ENCODE results near the gene MREG. TPM values are rescaled to one million over a fixed set of nuclear protein-coding genes. Genes with fewer than 3 reads are reported as not detected.

MREG gene
- total and polyA plus RNA-seq, 9 of the 15 experiments (the other 6 are each of a cell fraction or from before 2014, with no cell fraction given) = 0.77 to 3.8 (median 2.3) TPM

DNA sequence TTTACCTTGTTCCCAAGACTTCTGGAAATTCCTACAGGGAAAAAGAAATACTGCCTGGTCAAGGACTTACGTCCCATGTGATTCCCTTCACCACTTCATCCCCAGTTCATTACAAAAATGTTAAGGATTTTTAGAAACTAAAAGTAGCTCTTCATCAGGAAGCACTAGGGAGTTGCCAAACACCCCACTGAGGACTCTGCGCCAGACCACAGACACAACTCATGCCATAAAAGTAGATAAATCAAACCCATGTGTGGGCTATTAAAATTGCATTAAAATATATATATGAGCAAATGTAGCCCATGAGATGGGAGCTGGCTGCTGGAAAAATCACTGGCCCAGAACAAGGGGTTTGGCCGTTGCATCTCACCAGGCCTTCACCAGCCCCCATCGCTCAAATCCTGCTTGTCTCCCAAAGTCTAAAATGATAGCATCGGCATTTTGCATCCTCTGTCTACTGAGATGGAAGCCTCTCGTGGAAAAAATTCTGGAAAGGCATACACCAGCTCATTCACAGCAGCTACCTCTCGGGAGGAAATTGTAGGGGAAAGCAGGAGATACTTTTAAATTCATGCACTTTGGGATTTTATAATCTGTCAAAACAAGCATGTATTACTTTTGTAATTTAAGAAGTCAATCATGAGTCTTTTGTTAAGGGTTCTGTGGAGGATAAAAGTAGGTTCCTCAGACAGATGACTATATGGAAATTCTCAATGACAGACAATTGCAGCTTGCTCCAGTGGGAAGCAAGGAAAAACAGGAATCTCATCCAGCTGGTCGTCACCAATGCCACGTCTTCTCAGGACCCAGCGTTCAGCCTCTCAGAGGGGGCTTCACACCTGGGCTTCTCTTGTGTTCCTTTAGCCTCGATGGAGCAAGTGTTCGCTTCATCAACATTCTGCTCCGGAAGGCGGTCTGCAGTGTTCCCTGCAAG is 113.9 kb downstream of the MREG start (continued):
- TF ChIP-seq, protein P1, sequence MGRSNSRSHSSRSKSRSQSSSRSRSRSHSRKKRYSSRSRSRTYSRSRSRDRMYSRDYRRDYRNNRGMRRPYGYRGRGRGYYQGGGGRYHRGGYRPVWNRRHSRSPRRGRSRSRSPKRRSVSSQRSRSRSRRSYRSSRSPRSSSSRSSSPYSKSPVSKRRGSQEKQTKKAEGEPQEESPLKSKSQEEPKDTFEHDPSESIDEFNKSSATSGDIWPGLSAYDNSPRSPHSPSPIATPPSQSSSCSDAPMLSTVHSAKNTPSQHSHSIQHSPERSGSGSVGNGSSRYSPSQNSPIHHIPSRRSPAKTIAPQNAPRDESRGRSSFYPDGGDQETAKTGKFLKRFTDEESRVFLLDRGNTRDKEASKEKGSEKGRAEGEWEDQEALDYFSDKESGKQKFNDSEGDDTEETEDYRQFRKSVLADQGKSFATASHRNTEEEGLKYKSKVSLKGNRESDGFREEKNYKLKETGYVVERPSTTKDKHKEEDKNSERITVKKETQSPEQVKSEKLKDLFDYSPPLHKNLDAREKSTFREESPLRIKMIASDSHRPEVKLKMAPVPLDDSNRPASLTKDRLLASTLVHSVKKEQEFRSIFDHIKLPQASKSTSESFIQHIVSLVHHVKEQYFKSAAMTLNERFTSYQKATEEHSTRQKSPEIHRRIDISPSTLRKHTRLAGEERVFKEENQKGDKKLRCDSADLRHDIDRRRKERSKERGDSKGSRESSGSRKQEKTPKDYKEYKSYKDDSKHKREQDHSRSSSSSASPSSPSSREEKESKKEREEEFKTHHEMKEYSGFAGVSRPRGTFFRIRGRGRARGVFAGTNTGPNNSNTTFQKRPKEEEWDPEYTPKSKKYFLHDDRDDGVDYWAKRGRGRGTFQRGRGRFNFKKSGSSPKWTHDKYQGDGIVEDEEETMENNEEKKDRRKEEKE (IDR thresholded peaks at IDR 0.05; ENCODE audit: borderline replicate concordance in 1 of 2, control insufficient read depth in 1 of 2, low read depth in 2 of 2, low read length in 1 of 2) = no peak
- no peak for TF ChIP-seq SMAD1 (IDR thresholded peaks at IDR 0.05; ENCODE audit: low read depth, low read length, partially characterized antibody)

DNA sequence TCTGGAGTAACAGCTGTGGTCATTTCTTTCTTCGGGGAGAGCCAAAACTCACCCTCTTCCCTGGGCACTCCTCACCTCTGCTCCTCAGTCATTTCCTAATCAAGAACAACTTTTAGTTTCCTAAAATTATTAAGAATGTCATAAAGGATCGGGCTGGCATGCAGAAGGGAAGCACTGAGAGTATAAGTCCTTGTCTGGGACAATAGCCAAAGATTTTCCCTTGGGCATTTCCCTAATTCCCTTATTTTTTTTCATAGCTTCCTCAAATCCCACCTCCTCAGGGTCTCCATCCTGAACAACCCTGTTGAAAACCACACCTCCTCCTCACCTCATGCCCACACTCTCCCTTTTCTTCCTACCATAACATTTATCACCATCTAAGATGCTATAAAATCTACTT is 115.0 kb downstream of the MREG start:
- H3K4me3 ChIP-seq = no peak overlapping the region
- WGBS (ENCODE audit: insufficient coverage, low coverage, missing lambda C conversion rate) = 42% methylated on average over 2 of the region's 2 CpGs
- DNase-seq (ENCODE audit: extremely low read depth in 1 of 4, low spot score in 3 of 4) (no peak), ATAC-seq (no peak), FAIRE-seq (no peak)
- no peaks in the 10 kb centered on the region for H3K9me1 ChIP-seq (ENCODE audit: control insufficient read depth, insufficient read depth, low read length)
- no peaks in the 10 kb centered on the region for H4K20me1 ChIP-seq (replicated peaks; ENCODE audit: control insufficient read depth, insufficient read depth, low read length)
- CTCF ChIA-PET (ENCODE audit: low intra/inter-chr PET ratio) = no interaction called here
- no peaks in the 10 kb centered on the region for H3K4me1 ChIP-seq (replicated peaks in 1 of 2; ENCODE audit: control insufficient read depth in 2 of 2, insufficient read depth in 2 of 2, low read length in 2 of 2)
- TF ChIP-seq, protein P2, sequence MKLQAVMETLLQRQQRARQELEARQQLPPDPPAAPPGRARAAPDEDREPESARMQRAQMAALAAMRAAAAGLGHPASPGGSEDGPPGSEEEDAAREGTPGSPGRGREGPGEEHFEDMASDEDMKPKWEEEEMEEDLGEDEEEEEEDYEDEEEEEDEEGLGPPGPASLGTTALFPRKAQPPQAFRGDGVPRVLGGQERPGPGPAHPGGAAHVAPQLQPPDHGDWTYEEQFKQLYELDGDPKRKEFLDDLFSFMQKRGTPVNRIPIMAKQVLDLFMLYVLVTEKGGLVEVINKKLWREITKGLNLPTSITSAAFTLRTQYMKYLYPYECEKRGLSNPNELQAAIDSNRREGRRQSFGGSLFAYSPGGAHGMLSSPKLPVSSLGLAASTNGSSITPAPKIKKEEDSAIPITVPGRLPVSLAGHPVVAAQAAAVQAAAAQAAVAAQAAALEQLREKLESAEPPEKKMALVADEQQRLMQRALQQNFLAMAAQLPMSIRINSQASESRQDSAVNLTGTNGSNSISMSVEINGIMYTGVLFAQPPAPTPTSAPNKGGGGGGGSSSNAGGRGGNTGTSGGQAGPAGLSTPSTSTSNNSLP (IDR thresholded peaks at IDR 0.05; ENCODE audit: borderline replicate concordance, low read depth, low read length) = no peak
- TF ChIP-seq CBFA2T3 (IDR thresholded peaks at IDR 0.05) (no peak), POU5F1 (IDR thresholded peaks at IDR 0.05; ENCODE audit: borderline replicate concordance, low read depth, low read length, partially characterized antibody) (no peak), ZNF408 (CRISPR knock-in tag; IDR thresholded peaks at IDR 0.05; ENCODE audit: low read depth) (no peak), HOXB6 (CRISPR knock-in tag; IDR thresholded peaks at IDR 0.05; ENCODE audit: borderline replicate concordance) (no peak), ZNF583 (CRISPR knock-in tag; IDR thresholded peaks at IDR 0.05) (no peak), ZNF232 (CRISPR knock-in tag; IDR thresholded peaks at IDR 0.05) (no peak)
- TF ChIP-seq, protein P3, sequence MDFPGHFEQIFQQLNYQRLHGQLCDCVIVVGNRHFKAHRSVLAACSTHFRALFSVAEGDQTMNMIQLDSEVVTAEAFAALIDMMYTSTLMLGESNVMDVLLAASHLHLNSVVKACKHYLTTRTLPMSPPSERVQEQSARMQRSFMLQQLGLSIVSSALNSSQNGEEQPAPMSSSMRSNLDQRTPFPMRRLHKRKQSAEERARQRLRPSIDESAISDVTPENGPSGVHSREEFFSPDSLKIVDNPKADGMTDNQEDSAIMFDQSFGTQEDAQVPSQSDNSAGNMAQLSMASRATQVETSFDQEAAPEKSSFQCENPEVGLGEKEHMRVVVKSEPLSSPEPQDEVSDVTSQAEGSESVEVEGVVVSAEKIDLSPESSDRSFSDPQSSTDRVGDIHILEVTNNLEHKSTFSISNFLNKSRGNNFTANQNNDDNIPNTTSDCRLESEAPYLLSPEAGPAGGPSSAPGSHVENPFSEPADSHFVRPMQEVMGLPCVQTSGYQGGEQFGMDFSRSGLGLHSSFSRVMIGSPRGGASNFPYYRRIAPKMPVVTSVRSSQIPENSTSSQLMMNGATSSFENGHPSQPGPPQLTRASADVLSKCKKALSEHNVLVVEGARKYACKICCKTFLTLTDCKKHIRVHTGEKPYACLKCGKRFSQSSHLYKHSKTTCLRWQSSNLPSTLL (IDR thresholded peaks at IDR 0.05) = no peak
- BruUV-seq (replicated peaks) = no TSS peak
- H3K79me2 ChIP-seq (ENCODE audit: control insufficient read depth, insufficient read depth, low read length) = no peaks in the 10 kb centered on the region
- no peaks in the 10 kb centered on the region for H3K9me3 ChIP-seq (replicated peaks; ENCODE audit: control insufficient read depth, insufficient read depth, low read depth, low read length)
- no peaks in the 10 kb centered on the region for H3K27me3 ChIP-seq (ENCODE audit: control insufficient read depth in 2 of 2, insufficient read depth in 2 of 2, low read length in 2 of 2)
- no peak overlapping the region for H3K9ac ChIP-seq (ENCODE audit: insufficient read depth in 1 of 2, low read depth in 2 of 2, low read length in 2 of 2)
- no peaks in the 10 kb centered on the region for H3K36me3 ChIP-seq (ENCODE audit: control insufficient read depth, insufficient read depth, low read length)
- intact Hi-C loops (cut with micrococcal nuclease) = no loop called here
- H3K27ac ChIP-seq (ENCODE audit: extremely low read depth, low read depth, low read length) = no peak overlapping the region
- in situ Hi-C loops (cut with MboI) = no loop called here
- no peak overlapping the region for H3K4me2 ChIP-seq (ENCODE audit: insufficient read depth, low read length)
- POLR2A ChIA-PET = no interaction called here
- H2AFZ ChIP-seq (ENCODE audit: low read depth, low read length) = no peak overlapping the region

Measured in K562 (cell line).